AG10803 (cell line): ENCODE results near the gene MSTO1.

Experiments used
- DNase-seq: peaks from one replicate; pipeline ENCODE4 v3.0.0; 2010; ENCODE audit warnings: low read depth
- H3K4me3 ChIP-seq: 2 replicates; pipeline ENCODE4 v1.5.1; 2011; ENCODE audit warnings: mild to moderate bottlenecking, low read length, control low read depth
- CTCF ChIP-seq: conservative IDR thresholded peaks from 2 replicates; pipeline ENCODE4 v1.5.1; 2011; ENCODE audit warnings: mild to moderate bottlenecking, low read length, control low read depth, inconsistent platforms

The MSTO1 gene

GRCh38 chr1:155645648-155646047 lies 35.6 kb downstream of the MSTO1 start:
- no peak overlapping the region for H3K4me3 ChIP-seq
- DNase-seq, result peak; percentile 12
- TF ChIP-seq CTCF, result no peak

GRCh38 chr1:155646307-155646706 lies 36.3 kb downstream of the MSTO1 start:
- H3K4me3 ChIP-seq, result no peak overlapping the region
- no peak for TF ChIP-seq CTCF
- peak; percentile 51 for DNase-seq

- H3K4me3 ChIP-seq, result peak overlapping the region; percentile 61
- peak; percentile 91 for DNase-seq
- TF ChIP-seq CTCF, result peak; percentile 73
These were observed 38.5 kb downstream of the MSTO1 start for GRCh38 chr1:155648207-155649147.

GRCh38 chr1:155649676-155650075 lies 39.7 kb downstream of the MSTO1 start:
- TF ChIP-seq CTCF, result no peak
- H3K4me3 ChIP-seq, result no peak overlapping the region
- DNase-seq, result no peak

GRCh38 chr1:155650231-155650757 lies 40.3 kb downstream of the MSTO1 start:
- no peak for TF ChIP-seq CTCF
- no peak overlapping the region for H3K4me3 ChIP-seq
- DNase-seq, result no peak

- no peak for DNase-seq
- TF ChIP-seq CTCF, result no peak
- H3K4me3 ChIP-seq, result no peak overlapping the region
These were observed 42.0 kb downstream of the MSTO1 start for GRCh38 chr1:155651861-155652661.
